ENCODE measurements around the gene TENT4A. TPM values are rescaled to one million over a fixed set of nuclear protein-coding genes. Genes with fewer than 3 reads are reported as not detected.

Gene TENT4A
- total RNA-seq, 1 donor from 2014 or later, result 41.2 TPM

- H3K9me3 Mint-ChIP-seq, result no peaks in the 10 kb centered on the region
- no peak for DNase-seq (ENCODE audit: low read depth, low spot score)
- H3K4me3 Mint-ChIP-seq, result no peak overlapping the region
- peaks cover 4% of the 10 kb centered on the region for H3K36me3 Mint-ChIP-seq (ENCODE audit: low read depth)
- H3K4me1 Mint-ChIP-seq, result no peaks in the 10 kb centered on the region
- no peaks in the 10 kb centered on the region for H3K27me3 Mint-ChIP-seq (ENCODE audit: low read depth)
- H3K27ac Mint-ChIP-seq (ENCODE audit: unreplicated experiment), result no peak overlapping the region
- TF ChIP-seq CTCF (conservative IDR thresholded peaks at IDR 0.05), result no peak
Measured at GRCh38 chr5:6774721-6775204, 61.5 kb downstream of the TENT4A start.

GRCh38 chr5:6775571-6775970, 62.3 kb downstream of the TENT4A start:
- Mint-ChIP-seq H3K4me1 (no peaks in the 10 kb centered on the region), H3K27ac (ENCODE audit: unreplicated experiment) (no peak overlapping the region), H3K9me3 (peaks cover 5% of the 10 kb centered on the region), H3K27me3 (ENCODE audit: low read depth) (no peaks in the 10 kb centered on the region), H3K36me3 (ENCODE audit: low read depth) (peaks cover 8% of the 10 kb centered on the region), H3K4me3 (no peak overlapping the region)
- DNase-seq (ENCODE audit: low read depth, low spot score), result no peak
- no peak for TF ChIP-seq CTCF (conservative IDR thresholded peaks at IDR 0.05)

- H3K27ac Mint-ChIP-seq (ENCODE audit: unreplicated experiment), result no peak overlapping the region
- H3K9me3 Mint-ChIP-seq, result peaks cover 7% of the 10 kb centered on the region
- DNase-seq (ENCODE audit: low read depth, low spot score), result no peak
- TF ChIP-seq CTCF (conservative IDR thresholded peaks at IDR 0.05), result peak; percentile 50
- no peak overlapping the region for H3K4me3 Mint-ChIP-seq
- no peaks in the 10 kb centered on the region for H3K27me3 Mint-ChIP-seq (ENCODE audit: low read depth)
- peaks cover 6% of the 10 kb centered on the region for H3K4me1 Mint-ChIP-seq
- peaks cover 6% of the 10 kb centered on the region for H3K36me3 Mint-ChIP-seq (ENCODE audit: low read depth)
Measured at GRCh38 chr5:6780802-6781391, 67.7 kb downstream of the TENT4A start.

- TF ChIP-seq CTCF (conservative IDR thresholded peaks at IDR 0.05), result no peak
- H3K4me1 Mint-ChIP-seq, result peaks cover 8% of the 10 kb centered on the region
- peaks cover 6% of the 10 kb centered on the region for H3K36me3 Mint-ChIP-seq (ENCODE audit: low read depth)
- H3K27ac Mint-ChIP-seq (ENCODE audit: unreplicated experiment), result no peak overlapping the region
- H3K4me3 Mint-ChIP-seq, result no peak overlapping the region
- H3K27me3 Mint-ChIP-seq (ENCODE audit: low read depth), result no peaks in the 10 kb centered on the region
- DNase-seq (ENCODE audit: low read depth, low spot score), result no peak
- H3K9me3 Mint-ChIP-seq, result peaks cover 7% of the 10 kb centered on the region
Measured at GRCh38 chr5:6781716-6782115, 68.5 kb downstream of the TENT4A start.

- no peak overlapping the region for H3K4me3 Mint-ChIP-seq
- peaks cover 7% of the 10 kb centered on the region for H3K9me3 Mint-ChIP-seq
- no peak for DNase-seq (ENCODE audit: low read depth, low spot score)
- H3K4me1 Mint-ChIP-seq, result peaks cover 8% of the 10 kb centered on the region
- no peaks in the 10 kb centered on the region for H3K27me3 Mint-ChIP-seq (ENCODE audit: low read depth)
- H3K36me3 Mint-ChIP-seq (ENCODE audit: low read depth), result peaks cover 6% of the 10 kb centered on the region
- no peak for TF ChIP-seq CTCF (conservative IDR thresholded peaks at IDR 0.05)
- H3K27ac Mint-ChIP-seq (ENCODE audit: unreplicated experiment), result no peak overlapping the region
Measured at GRCh38 chr5:6783787-6784186, 70.6 kb downstream of the TENT4A start.

Data from neural crest cell (in vitro differentiated cells).